Measurements from ENCODE around the gene MAP3K5.

DNA sequence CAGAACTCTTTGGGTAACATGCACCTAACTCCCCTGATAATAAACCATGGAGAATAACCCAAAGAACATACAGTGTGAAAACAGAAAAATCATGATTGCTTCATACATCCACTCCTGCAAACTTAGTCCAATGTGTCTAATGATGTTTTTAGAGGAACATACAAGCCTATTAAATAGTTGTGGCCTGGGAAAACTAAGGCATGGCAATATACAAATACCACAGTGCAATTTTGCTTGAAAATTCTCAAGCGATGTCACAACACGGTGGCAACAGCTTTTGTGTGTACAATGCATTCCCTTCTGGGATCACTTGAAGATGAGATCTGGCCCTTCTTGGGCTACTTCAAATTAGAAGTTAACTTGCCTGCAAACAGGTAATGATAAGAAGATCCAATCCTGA, 16.7 kb downstream of the MAP3K5 start:
- TF ChIP-seq POLR2AphosphoS5 (IDR thresholded peaks at IDR 0.05; ENCODE audit: low read depth, low read length) (no peak), TAF1 (IDR thresholded peaks at IDR 0.05; ENCODE audit: low read depth, low read length) (no peak)
